Measurements from ENCODE around the gene PTPN5.
A peak's percentile ranks its signal among the peaks of the same experiment; 100 is the strongest.

Gene PTPN5

DNA sequence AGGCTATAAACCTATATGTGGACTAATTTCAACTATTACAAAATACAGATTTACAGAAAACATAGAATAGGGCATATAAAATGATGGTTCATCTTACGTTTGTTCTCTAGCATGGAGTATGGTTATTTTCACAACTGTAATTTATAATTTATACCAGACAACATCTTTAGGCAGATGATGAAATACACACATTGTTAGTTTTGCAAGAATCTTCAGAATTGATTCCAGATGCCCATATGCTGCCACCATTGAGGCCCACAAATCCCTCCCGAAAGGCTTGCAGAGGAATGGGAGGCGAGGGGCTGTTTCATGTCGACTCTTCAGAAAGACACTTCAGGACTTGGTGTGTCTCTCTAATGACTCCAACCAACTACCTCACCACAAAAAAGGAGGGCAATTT, 6.2 kb downstream of the PTPN5 start:
- ChIA-PET CTCF (interaction anchor here (1.8 to 2.7 kb wide), 2 partner anchors 10 to 22 kb away, joined by 3 to 10 read pairs; no protein-coding TSS in a partner anchor), POLR2A (no interaction called here)
- TF ChIP-seq, protein P1, sequence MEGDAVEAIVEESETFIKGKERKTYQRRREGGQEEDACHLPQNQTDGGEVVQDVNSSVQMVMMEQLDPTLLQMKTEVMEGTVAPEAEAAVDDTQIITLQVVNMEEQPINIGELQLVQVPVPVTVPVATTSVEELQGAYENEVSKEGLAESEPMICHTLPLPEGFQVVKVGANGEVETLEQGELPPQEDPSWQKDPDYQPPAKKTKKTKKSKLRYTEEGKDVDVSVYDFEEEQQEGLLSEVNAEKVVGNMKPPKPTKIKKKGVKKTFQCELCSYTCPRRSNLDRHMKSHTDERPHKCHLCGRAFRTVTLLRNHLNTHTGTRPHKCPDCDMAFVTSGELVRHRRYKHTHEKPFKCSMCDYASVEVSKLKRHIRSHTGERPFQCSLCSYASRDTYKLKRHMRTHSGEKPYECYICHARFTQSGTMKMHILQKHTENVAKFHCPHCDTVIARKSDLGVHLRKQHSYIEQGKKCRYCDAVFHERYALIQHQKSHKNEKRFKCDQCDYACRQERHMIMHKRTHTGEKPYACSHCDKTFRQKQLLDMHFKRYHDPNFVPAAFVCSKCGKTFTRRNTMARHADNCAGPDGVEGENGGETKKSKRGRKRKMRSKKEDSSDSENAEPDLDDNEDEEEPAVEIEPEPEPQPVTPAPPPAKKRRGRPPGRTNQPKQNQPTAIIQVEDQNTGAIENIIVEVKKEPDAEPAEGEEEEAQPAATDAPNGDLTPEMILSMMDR (IDR thresholded peaks at IDR 0.05; ENCODE audit: control extremely low read depth, extremely low read depth, low read depth, missing control alignments), result no peak
- DNase-seq (ENCODE audit: extremely low spot score), result no peak

DNA sequence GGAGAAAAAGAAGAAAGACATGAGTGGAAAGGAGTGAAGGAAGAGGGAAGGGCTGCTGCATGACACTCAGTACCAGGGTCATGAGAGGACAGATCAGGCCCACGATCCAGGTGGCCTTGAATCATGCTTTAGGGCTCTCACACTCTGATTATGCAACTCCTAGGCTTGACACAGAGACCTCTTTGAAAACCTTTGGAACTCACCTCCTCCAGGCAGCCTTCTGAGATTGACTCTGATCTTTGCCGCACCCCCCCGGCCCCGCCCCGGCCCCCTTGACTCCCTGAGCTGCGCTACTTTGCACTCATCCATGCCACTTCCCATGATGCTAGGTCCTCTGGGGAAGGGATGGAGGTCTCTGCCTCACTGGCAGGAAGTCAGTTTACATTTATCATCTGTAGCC, 10.7 kb downstream of the PTPN5 start:
- TF ChIP-seq, protein P1 (IDR thresholded peaks at IDR 0.05; ENCODE audit: control extremely low read depth, extremely low read depth, low read depth, missing control alignments), result no peak
- ChIA-PET CTCF (interaction anchor here (1.2 to 28.1 kb wide), 4 partner anchors 16 to 64 kb away, joined by 3 to 361 read pairs (median 52); partner anchors contain the start of gene IGSF22), POLR2A (no interaction called here)
- DNase-seq (ENCODE audit: extremely low spot score), result no peak

DNA sequence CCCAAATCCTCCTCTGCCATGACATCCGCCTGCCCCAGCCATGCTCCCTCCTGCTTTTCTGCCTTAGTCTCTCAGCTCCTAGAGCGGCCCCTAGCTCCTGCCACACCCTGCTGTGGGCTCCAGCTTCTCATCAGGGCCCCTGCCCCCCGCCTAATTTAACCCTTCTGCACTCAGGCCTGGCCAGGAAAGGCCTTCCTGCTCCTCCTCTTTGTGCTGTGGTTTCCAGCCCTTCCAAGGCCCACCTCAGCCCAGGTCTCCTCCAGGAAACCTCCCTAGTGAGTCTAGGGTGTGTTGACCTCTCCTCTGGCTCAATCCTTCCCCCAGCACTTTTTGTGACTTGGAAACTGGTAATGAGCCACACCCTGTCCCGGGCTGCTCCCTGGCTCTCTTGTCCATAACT, 11.3 kb downstream of the PTPN5 start:
- TF ChIP-seq, protein P1 (IDR thresholded peaks at IDR 0.05; ENCODE audit: control extremely low read depth, extremely low read depth, low read depth, missing control alignments), result no peak
- no peak for DNase-seq (ENCODE audit: extremely low spot score)
- ChIA-PET CTCF (interaction anchor here (1.1 to 28.1 kb wide), 7 partner anchors 10 to 65 kb away, joined by 3 to 361 read pairs (median 6); partner anchors contain the start of gene IGSF22), POLR2A (no interaction called here)

DNA sequence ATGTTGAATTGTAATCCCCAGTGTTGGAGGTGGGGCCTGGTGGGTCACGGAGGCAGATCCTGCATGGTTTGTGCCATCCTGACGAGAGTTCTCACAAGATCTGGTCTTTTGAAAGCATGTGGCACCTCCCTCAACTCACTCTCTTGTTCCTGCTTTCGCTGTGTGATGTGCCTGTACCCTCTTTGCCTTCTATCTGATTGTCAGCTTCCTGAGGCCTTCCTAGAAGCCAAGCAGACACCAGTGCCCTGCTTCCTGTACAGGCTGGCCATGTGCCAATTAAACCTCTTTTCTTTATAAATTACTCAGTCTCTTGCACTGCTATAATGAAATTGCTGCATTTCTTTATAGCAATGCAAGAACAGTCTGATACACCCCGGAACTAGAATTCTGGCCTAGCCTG, 13.1 kb downstream of the PTPN5 start:
- POLR2A ChIA-PET, result no interaction called here
- CTCF ChIA-PET, result interaction anchor here (1.0 to 28.1 kb wide), 5 partner anchors 14 to 942 kb away, joined by 3 to 361 read pairs (median 15); partner anchors contain the start of gene IGSF22
- TF ChIP-seq, protein P1 (IDR thresholded peaks at IDR 0.05; ENCODE audit: control extremely low read depth, extremely low read depth, low read depth, missing control alignments), result no peak
- no peak for DNase-seq (ENCODE audit: extremely low spot score)

DNA sequence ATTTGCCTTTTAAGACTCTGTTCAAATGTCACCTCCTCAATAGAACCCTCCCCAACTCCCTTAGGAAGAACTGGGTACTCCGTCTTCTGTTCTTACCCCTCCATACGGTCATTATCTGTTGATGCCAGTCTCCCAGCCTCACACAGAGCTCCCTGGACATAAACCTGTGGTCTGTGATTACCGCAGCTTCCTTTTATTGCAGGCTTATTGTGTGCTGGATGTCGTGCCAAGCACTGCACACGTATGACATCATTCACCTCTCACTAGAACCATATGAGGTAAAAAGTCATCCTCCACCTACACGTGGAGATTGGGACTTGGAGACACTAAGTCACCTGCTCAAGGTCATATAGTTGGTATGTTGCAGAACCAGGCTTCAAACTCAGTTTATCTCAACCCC, 15.3 kb downstream of the PTPN5 start:
- ChIA-PET CTCF (interaction anchor here (1.2 to 28.1 kb wide), 11 partner anchors 8 to 661 kb away, joined by 3 to 361 read pairs (median 10); partner anchors contain the start of gene IGSF22), POLR2A (no interaction called here)
- TF ChIP-seq, protein P1 (IDR thresholded peaks at IDR 0.05; ENCODE audit: control extremely low read depth, extremely low read depth, low read depth, missing control alignments), result no peak
- no peak for DNase-seq (ENCODE audit: extremely low spot score)

DNA sequence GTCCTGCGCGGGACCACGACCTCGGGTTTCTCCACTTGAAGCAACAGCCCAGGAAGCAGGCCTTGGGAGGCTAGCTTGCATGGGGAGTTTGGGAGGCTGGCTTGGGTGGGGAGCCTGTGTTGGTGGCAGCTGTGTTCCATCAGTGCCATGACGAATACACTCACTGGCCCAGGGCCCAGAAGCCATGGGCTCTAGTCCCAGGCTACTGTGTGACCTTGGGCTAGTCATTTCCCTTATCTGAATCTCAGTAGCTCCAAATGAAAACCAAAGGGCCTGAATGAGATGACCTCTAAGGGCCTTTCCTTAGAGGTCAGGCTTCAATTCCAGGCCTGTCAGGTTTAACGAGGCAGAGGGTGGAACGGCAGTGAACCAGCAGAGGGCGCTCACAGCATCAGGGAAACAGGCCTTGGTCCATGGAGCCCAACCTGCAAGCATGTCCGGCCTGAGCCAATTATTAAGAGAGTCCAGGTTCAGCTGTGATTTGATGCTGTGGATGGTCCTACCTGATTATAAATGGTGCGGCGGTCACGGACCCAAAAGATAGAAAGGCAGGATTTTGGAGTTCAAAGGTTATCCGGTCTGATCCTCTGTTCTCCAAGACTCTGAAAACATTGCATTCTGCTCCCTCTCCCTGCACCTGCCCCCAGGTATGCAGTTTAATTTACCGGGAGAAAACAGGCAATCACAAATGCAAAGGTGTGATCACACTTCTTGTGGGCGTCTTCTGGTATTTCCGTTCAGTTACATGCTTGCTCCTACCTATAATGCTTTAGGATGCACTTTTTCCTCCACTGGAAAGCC, 15.9 kb downstream of the PTPN5 start:
- TF ChIP-seq, protein P1 (IDR thresholded peaks at IDR 0.05; ENCODE audit: control extremely low read depth, extremely low read depth, low read depth, missing control alignments), result peak; percentile 93
- ChIA-PET POLR2A (no interaction called here), CTCF (interaction anchor here (0.9 to 28.1 kb wide), 14 partner anchors 9 to 660 kb away, joined by 3 to 361 read pairs (median 10); partner anchors contain the start of gene IGSF22)
- peak; percentile 79 for DNase-seq (ENCODE audit: extremely low spot score)

All from GM10248 (cell line).